Psoas muscle (tissue), 8 donors: ENCODE results near the gene L3MBTL1. TPM values are rescaled to one million over a fixed set of nuclear protein-coding genes. Genes with fewer than 3 reads are reported as not detected.

Experiments
- ATAC-seq, 4 donors: fragments of 200-7000 bp; cut with Tn5 transposase; one replicate each; pipeline ENCODE4 v1.9.1; 2020; ENCODE audit warnings: moderate library complexity in 3 of 4, mild to moderate bottlenecking in 2 of 4
- DNase-seq, 2 donors: peaks; one replicate each; pipeline ENCODE4 v3.0.0-alpha.2; 2020
- H3K27ac ChIP-seq: fragments of 200-600 bp; one replicate; pipeline ENCODE4 v1.8.0; 2022
- H3K27me3 ChIP-seq, 3 donors: fragments of 200-600 bp in 1 of 3; one replicate each; pipeline versions ENCODE4 v1.6.1 to v1.8.0; 2013 to 2022; ENCODE audit warnings: low read length in 2 of 3, mild to moderate bottlenecking in 2 of 3, moderate library complexity in 1 of 3; ENCODE audit not compliant: insufficient read depth in 3 of 3
- H3K36me3 ChIP-seq, 2 donors: fragments of 200-600 bp in 1 of 2; one replicate each; pipeline versions ENCODE4 v1.6.1 to v1.8.0; 2013 to 2022; ENCODE audit warnings: low read depth in 1 of 2, mild to moderate bottlenecking in 1 of 2, moderate library complexity in 1 of 2; ENCODE audit not compliant: insufficient read depth in 1 of 2
- H3K4me1 ChIP-seq: fragments of 200-600 bp; one replicate; pipeline ENCODE4 v1.8.0; 2022
- H3K4me3 ChIP-seq: fragments of 200-600 bp; one replicate; pipeline ENCODE4 v1.8.0; 2022; ENCODE audit warnings: mild to moderate bottlenecking
- H3K9me3 ChIP-seq: fragments of 200-600 bp; one replicate; pipeline ENCODE4 v1.8.0; 2022
- CTCF ChIP-seq: fragments of 200-600 bp; IDR thresholded peaks from one replicate; pipeline ENCODE4 v1.8.0; 2022; ENCODE audit warnings: antibody characterized with exemption
- WGBS, 3 donors: extraction: QIAGEN DNeasy Blood & Tissue Kit; methylation state at CpG; one replicate each; pipeline versions ENCODE4 v1.1.6 to v1.1.7; 2013; 5-methylcytosine and 5-hydroxymethylcytosine counted together
- intact Hi-C, 2 donors: fragments of 100-400 bp; cut with DNase I; formaldehyde crosslinking; loops; one replicate each; pipeline versions ENCODE4 v1.11.0 to v1.14.2; 2022
- polyA plus RNA-seq, 3 donors: library from polyadenylated mRNA; stranded (reverse); fragments of 200-250 nt; gene quantifications; one replicate each; pipeline ENCODE4 v1.2.3, GENCODE V29; 2013
- total RNA-seq, 4 donors: library from RNA; stranded (reverse); fragmentation: NEBNext Ultra II Directional in 2 of 4; extraction: Animal tissue kit (Norgen Biotek cat#: 25700) in 2 of 4; gene quantifications; one replicate each; pipeline versions ENCODE4 v1.2.1 to v1.2.4, GENCODE V29; 2021 to 2023
- donor health status: healthy with polysubstance abuse.
- donor health status: DM: no; HTN: no; CAD: no; lungs with moderate emphysema.
- donor health status: Bipolar disorder and iron deficiency.
- donor health status: healthy.
- donor health status: DM: yes; HTN: yes; CAD: no.
- donor health status: DM: no; HTN: no; CAD: no.
- donor health status: DM: no; HTN: no; CAD: no.
- donor health status: DM: yes; HTN: yes; CAD: no.

The L3MBTL1 gene
- total and polyA plus RNA-seq, 7 donors = 0.82 to 4.3 (median 3.2) TPM

- no peaks in the 10 kb centered on the region for H3K27me3 ChIP-seq
- TF ChIP-seq CTCF = no peak
- H3K4me1 ChIP-seq = no peaks in the 10 kb centered on the region
- WGBS, 3 donors = 84 to 93% (median 86%) methylated on average over 3 of the region's 3 CpGs
- intact Hi-C loops = loop anchor here in 1 of 2 donors (5.0 kb wide), 1 partner anchor 281 kb away; no protein-coding TSS in a partner anchor
- H3K9me3 ChIP-seq = no peaks in the 10 kb centered on the region
- ATAC-seq (no peak), DNase-seq (no peak)
- H3K27ac ChIP-seq = no peak overlapping the region
- no peaks in the 10 kb centered on the region for H3K36me3 ChIP-seq
- H3K4me3 ChIP-seq = no peak overlapping the region
Measured at GRCh38 chr20:43560974-43561373, 53.5 kb downstream of the L3MBTL1 start.

- Histone ChIP-seq H3K27me3 (no peaks in the 10 kb centered on the region), H3K27ac (no peak overlapping the region), H3K4me1 (no peaks in the 10 kb centered on the region), H3K4me3 (no peak overlapping the region), H3K9me3 (no peaks in the 10 kb centered on the region), H3K36me3 (no peaks in the 10 kb centered on the region)
- no peak for TF ChIP-seq CTCF
- ATAC-seq = no peak
- intact Hi-C loops = loop anchor here in 1 of 2 donors (5.0 kb wide), 1 partner anchor 279 kb away; no protein-coding TSS in a partner anchor
- WGBS, 3 donors = 39 to 48% (median 41%) methylated on average over 3 of the region's 3 CpGs
- DNase-seq = no peak
Measured at GRCh38 chr20:43563429-43563828, 55.9 kb downstream of the L3MBTL1 start.

GRCh38 chr20:43563991-43564390 lies 56.5 kb downstream of the L3MBTL1 start:
- no peak overlapping the region for H3K4me3 ChIP-seq
- DNase-seq = no peak
- H3K27ac ChIP-seq = no peak overlapping the region
- no peaks in the 10 kb centered on the region for H3K9me3 ChIP-seq
- H3K27me3 ChIP-seq = no peaks in the 10 kb centered on the region
- H3K36me3 ChIP-seq = no peaks in the 10 kb centered on the region
- no peaks in the 10 kb centered on the region for H3K4me1 ChIP-seq
- intact Hi-C loops = loop anchor here in 1 of 2 donors (5.0 kb wide), 1 partner anchor 278 kb away; no protein-coding TSS in a partner anchor
- WGBS, 3 donors = 89 to 95% (median 91%) methylated on average over 7 of the region's 7 CpGs
- no peak for TF ChIP-seq CTCF
- no peak for ATAC-seq

GRCh38 chr20:43564455-43564854 lies 57.0 kb downstream of the L3MBTL1 start:
- intact Hi-C loops = loop anchor here in 1 of 2 donors (5.0 kb wide), 1 partner anchor 278 kb away; no protein-coding TSS in a partner anchor
- no peak for ATAC-seq
- 98 to 99% (median 98%) methylated on average over 8 of the region's 8 CpGs for WGBS, 3 donors
- H3K4me3 ChIP-seq = no peak overlapping the region
- no peaks in the 10 kb centered on the region for H3K36me3 ChIP-seq
- no peak for DNase-seq
- no peaks in the 10 kb centered on the region for H3K9me3 ChIP-seq
- no peaks in the 10 kb centered on the region for H3K27me3 ChIP-seq
- H3K27ac ChIP-seq = no peak overlapping the region
- no peaks in the 10 kb centered on the region for H3K4me1 ChIP-seq
- TF ChIP-seq CTCF = no peak
